Glutamatergic neuron (in vitro differentiated cells): ENCODE measurements around the gene MID1. TPM values are rescaled to one million over a fixed set of nuclear protein-coding genes. Genes with fewer than 3 reads are reported as not detected.

ENCODE experiments used
- DNase-seq: peaks from one replicate; pipeline ENCODE4 v3.0.0; 2022
- H3K27ac Mint-ChIP-seq: one replicate; pipeline ENCODE4 v1.8.0; 2020; ENCODE audit warnings: mild to moderate bottlenecking, mixed read lengths, inconsistent platforms; ENCODE audit not compliant: unreplicated experiment
- H3K27me3 Mint-ChIP-seq: one replicate; pipeline ENCODE4 v1.8.0; 2020; ENCODE audit warnings: mild to moderate bottlenecking, moderate library complexity, mixed read lengths, inconsistent platforms; ENCODE audit not compliant: unreplicated experiment
- H3K36me3 Mint-ChIP-seq: one replicate; pipeline ENCODE4 v1.8.0; 2020; ENCODE audit warnings: mild to moderate bottlenecking, mixed read lengths, inconsistent platforms; ENCODE audit not compliant: unreplicated experiment
- H3K4me1 Mint-ChIP-seq: one replicate; pipeline ENCODE4 v1.8.0; 2020; ENCODE audit warnings: mild to moderate bottlenecking, low read depth, mixed read lengths, inconsistent platforms; ENCODE audit not compliant: unreplicated experiment
- H3K4me3 Mint-ChIP-seq: one replicate; pipeline ENCODE4 v1.8.0; 2020; ENCODE audit warnings: mild to moderate bottlenecking, mixed read lengths, inconsistent platforms; ENCODE audit not compliant: unreplicated experiment
- H3K9me3 Mint-ChIP-seq: one replicate; pipeline ENCODE4 v1.8.0; 2020; ENCODE audit warnings: mild to moderate bottlenecking, moderate library complexity, mixed read lengths, inconsistent platforms; ENCODE audit not compliant: unreplicated experiment
- CTCF ChIP-seq: fragments of 200-600 bp; sonication (generic); IDR thresholded peaks from one replicate; pipeline ENCODE4 v1.5.0; 2021; ENCODE audit not compliant: partially characterized antibody, unreplicated experiment
- total RNA-seq: library from RNA; stranded (reverse); fragmentation: NEBNext Ultra II Directional; extraction: Animal tissue kit (Norgen Biotek cat#: 25700); gene quantifications from one replicate; pipeline ENCODE4 v1.2.1, GENCODE V29; 2021; ENCODE audit not compliant: unreplicated experiment

Gene MID1
- total RNA-seq, 1 donor from 2014 or later, result 9.2 TPM

DNA sequence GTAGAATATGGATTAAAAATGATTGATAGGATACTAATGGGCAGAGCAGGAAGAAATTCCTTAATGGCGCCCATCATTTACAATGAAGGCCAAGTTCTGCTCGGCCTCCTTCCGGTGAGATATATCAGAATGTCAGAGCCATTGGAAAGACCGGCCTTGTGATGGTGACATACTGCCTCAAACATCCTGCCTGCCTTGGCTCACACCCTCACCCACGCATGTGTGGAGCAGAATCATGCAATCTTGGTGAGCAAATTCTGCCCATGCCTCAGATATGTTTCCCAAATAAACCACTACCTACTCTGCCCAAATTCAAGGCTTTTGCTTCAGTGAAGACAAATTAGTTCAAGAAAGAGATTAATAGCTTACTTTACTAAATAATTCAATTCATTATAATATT is 163.3 kb downstream of the MID1 start:
- peaks cover 5% of the 10 kb centered on the region for H3K36me3 Mint-ChIP-seq
- no peak overlapping the region for H3K27ac Mint-ChIP-seq
- no peak for TF ChIP-seq CTCF
- H3K4me1 Mint-ChIP-seq, result no peaks in the 10 kb centered on the region
- no peaks in the 10 kb centered on the region for H3K9me3 Mint-ChIP-seq
- no peak for DNase-seq
- no peaks in the 10 kb centered on the region for H3K27me3 Mint-ChIP-seq
- H3K4me3 Mint-ChIP-seq, result no peak overlapping the region

DNA sequence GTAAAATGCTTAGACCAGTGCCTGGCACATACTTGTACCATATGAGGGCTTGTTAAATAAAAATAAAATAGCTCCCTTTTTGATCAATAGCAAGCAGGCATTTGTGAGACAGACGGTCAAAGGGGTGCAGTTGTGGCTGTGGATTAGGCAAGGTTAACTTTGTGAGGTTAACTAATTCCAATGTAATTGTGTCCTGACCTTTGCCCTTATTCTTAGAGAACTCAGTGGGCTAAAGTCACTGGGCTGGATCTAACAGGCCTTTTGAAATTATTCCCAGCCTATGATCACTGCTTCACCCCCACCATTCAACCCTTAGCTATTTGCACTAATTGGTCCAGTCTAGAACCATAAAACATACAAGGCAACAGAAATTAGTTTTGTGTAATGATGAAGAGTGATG is 166.4 kb downstream of the MID1 start:
- H3K4me3 Mint-ChIP-seq, result no peak overlapping the region

GRCh38 chrX:10450959-10451355 is 169.4 kb downstream of the MID1 start:
- Mint-ChIP-seq H3K4me1 (no peaks in the 10 kb centered on the region), H3K27ac (no peak overlapping the region), H3K36me3 (peaks cover 5% of the 10 kb centered on the region), H3K27me3 (no peaks in the 10 kb centered on the region), H3K4me3 (no peak overlapping the region), H3K9me3 (no peaks in the 10 kb centered on the region)
- no peak for TF ChIP-seq CTCF
- DNase-seq, result no peak

More for the DNA sequence above, 166.4 kb downstream of the MID1 start:
- TF ChIP-seq CTCF, result no peak
- no peak for DNase-seq
- Mint-ChIP-seq H3K4me1 (no peaks in the 10 kb centered on the region), H3K36me3 (peaks cover 5% of the 10 kb centered on the region), H3K27ac (no peak overlapping the region), H3K9me3 (no peaks in the 10 kb centered on the region), H3K27me3 (no peaks in the 10 kb centered on the region)

DNA sequence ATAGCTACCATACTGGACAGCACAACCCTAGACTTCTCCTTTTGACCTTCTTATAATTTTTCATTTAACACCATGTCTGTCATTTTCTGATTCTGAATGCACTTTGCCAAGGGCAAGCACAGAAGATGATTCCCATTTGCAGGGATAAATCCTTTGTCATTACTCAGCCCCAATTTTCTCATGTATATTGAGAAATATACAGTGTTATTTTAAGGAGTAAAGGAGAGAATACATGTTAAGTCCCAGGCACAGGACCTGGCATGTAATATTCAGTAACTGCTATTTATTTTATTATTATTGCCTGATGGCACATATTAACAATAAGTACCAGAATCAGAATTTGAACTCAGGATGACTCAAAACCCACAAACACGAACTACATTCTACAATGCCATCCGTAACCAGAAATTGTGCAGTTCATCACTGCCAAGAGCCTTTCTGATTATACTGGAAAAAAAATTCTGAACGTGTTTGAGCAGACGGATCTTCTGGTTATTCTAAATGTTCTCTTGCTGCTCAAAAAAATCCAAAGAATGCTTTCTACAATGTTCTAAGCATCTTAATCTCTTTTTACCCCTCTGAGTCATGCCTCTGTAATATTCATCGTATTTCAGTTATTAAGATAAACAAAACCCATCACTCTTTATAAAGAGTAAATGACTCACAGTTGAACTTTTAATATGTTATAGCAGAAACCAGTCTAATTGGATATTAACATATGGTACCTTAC is 170.0 kb downstream of the MID1 start:
- TF ChIP-seq CTCF, result no peak
- Mint-ChIP-seq H3K27ac (no peak overlapping the region), H3K4me3 (no peak overlapping the region), H3K36me3 (peaks cover 5% of the 10 kb centered on the region), H3K9me3 (no peaks in the 10 kb centered on the region), H3K4me1 (no peaks in the 10 kb centered on the region), H3K27me3 (no peaks in the 10 kb centered on the region)
- DNase-seq, result no peak

- no peaks in the 10 kb centered on the region for H3K9me3 Mint-ChIP-seq
- no peaks in the 10 kb centered on the region for H3K27me3 Mint-ChIP-seq
- no peaks in the 10 kb centered on the region for H3K36me3 Mint-ChIP-seq
- H3K4me1 Mint-ChIP-seq, result no peaks in the 10 kb centered on the region
- TF ChIP-seq CTCF, result no peak
- no peak overlapping the region for H3K27ac Mint-ChIP-seq
- H3K4me3 Mint-ChIP-seq, result no peak overlapping the region
- no peak for DNase-seq
Measured at GRCh38 chrX:10447564-10448214, 172.7 kb downstream of the MID1 start.
